Amniotic stem cell (primary cell): ENCODE results near the gene PRAMEF7.
"Not testable (repeated sequence)": the region's sequence is repeated elsewhere in the genome, so short reads cannot be mapped to it uniquely, and the experiment has no call there.

Source experiments
- DNase-seq: peaks from one replicate; lab custom pipeline; 2025; lab: John Stamatoyannopoulos, UW

The PRAMEF7 gene

DNA sequence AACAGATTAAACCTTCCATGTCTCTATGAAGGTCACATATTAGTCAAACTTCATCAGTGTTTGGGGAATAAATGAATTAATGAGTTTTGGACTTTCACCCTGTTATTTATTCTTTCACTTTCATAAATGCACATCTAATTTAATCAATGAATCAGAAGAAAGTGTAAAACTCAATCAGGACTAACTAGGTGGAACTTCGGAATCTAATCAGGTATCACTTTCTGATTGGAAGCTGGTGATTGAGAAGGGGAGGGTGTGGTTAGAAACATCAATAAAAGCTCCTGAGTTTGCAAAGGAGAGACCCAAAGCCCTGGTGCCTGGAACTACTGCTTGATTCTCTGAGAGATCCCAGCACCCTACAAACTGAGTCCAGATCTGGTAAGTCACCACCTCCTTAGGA, at the start of gene PRAMEF7:
PRAMEF7 (plus strand) TSS at position 301 of the 400 bp plus-strand sequence. CDS start 1,083 bp downstream, outside the sequence.
- DNase-seq, result not testable (repeated sequence)

GRCh38 chr1:12878453-12878852, 38.0 kb upstream of the PRAMEF7 start:
- DNase-seq, result not testable (repeated sequence)

GRCh38 chr1:12886101-12886500, 30.3 kb upstream of the PRAMEF7 start, which contains the start of gene PRAMEF4:
Gene PRAMEF4, minus strand, starts transcription at chr1:12886201. Its CDS starts 2,807 bp downstream, at chr1:12883394.
- DNase-seq, result not testable (repeated sequence)

DNA sequence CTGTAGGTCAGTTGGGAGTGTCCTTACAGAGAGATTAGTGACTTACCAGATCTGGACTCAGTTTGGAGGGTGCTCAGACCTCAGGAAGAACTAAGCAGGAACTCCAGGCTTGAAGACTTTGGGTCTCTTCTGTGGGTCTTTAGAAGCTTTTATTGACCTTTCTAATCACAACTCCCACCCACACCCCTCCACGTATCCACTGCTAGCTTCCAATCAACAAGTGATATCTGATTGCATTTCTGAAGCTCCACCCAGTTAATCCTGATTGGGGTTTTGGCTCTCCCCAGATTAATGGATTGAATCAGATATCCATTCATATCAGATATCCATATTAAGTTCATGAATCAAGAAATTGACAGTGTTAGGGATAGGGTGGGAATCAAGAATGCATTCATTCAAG, 18.2 kb upstream of the PRAMEF7 start, which contains the start of gene PRAMEF10:
PRAMEF10 (minus strand) TSS at position 101 of the 400 bp plus-strand sequence. CDS start 2,423 bp downstream, outside the sequence.
- not testable (repeated sequence) for DNase-seq

DNA sequence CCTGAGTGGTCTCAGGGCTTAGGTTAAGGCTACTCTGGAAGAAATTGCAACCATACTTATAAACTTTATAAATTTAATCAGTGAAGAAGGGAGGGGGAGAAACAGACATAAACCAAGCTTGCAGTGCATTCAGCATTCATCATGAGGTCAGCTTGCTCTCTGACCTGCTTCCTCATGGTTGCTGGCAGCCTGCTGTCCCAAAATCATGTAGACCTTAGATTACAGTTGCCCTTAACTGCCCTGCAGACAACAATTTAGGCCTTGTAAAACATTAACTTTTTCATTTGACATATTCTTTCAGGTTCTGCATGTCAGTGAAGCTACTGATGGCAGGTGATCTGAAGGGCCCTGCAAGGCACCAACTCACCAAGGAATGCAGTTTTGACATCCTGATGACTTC, 17.2 kb upstream of the PRAMEF7 start:
- not testable (repeated sequence) for DNase-seq

DNA sequence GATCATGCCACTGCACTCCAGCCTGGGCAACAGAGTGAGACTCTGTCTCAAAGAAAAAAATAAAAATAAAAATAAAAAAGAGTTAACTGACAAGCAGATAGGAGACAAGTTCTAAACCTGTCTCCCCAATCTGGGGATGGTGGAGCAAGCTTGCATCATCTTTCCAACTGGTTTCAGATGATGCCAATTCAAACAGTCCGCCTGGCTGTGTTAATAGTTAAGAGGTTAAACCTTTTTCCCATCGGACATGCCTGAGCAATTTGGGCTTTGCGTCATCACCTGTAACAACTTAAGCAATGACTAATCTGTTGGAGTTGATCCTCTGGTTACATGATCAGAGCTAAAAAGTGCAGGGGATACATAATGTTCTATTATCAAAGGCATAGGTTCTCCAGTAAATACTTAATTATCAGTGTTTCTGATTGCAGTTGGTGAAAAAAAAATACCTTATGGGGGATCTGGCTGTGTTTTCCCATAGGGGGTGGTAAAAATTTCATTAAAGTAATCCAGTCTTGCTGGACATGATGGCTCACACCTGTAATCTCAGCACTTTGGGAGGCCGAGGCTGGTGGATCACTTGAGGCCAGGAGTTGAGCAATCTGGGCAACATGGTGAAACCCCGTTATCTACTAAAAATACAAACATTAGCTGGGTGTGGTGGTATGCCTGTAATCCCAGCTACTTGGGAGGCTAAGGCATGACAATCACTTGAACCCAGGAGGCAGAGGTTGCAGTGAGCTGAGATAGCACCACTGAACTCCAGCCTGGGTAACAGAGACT, 12.4 kb upstream of the PRAMEF7 start:
- DNase-seq, result not testable (repeated sequence)

DNA sequence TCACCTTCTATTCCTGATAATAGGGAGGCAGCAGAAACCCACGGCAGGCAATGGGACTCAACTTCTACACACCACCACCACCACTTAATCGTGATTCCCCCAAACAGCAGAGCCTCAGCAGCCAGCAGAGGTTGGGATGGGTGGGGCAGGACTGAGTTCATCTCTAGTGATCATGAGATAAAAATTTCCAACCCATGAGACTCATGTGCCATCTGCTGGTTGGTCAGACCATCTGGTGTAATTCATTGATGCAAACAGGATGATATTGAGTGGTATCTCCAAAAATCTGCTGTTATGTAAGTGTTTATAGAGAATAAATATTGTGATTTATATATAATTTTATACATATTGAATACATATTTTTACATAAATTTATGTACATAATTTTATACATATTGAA, 5.3 kb downstream of the PRAMEF7 start:
- not testable (repeated sequence) for DNase-seq

- not testable (repeated sequence) for DNase-seq
These were observed 8.0 kb downstream of the PRAMEF7 start for GRCh38 chr1:12924368-12924767.

GRCh38 chr1:12947480-12947879, 31.1 kb downstream of the PRAMEF7 start, which contains the start of gene PRAMEF6:
Gene PRAMEF6, minus strand, starts transcription at chr1:12947580. Its CDS starts 5,062 bp downstream, at chr1:12942518.
- not testable (repeated sequence) for DNase-seq
